Epithelial cell of proximal tubule (primary cell): Measurements from ENCODE around the gene LRAT. TPM values are rescaled to one million over a fixed set of nuclear protein-coding genes. Genes with fewer than 3 reads are reported as not detected.

Experiments
- DNase-seq: peaks from one replicate; pipeline ENCODE4 v3.0.0-alpha.2; 2011; ENCODE audit warnings: low read depth
- H3K4me3 ChIP-seq: 2 replicates; pipeline ENCODE4 v1.5.1; 2011; ENCODE audit warnings: low read depth, mild to moderate bottlenecking, low read length
- total RNA-seq: library from RNA; depleted of rRNA; stranded (reverse); fragments of >200 nt; gene quantifications from 2 replicates; pipeline ENCODE4 v1.2.3, GENCODE V29; 2015
- TF ChIP-seq, protein P1 (sequence below): conservative IDR thresholded peaks from 2 replicates; pipeline ENCODE4 v1.5.1; 2012; ENCODE audit warnings: low read depth, mild to moderate bottlenecking, low read length

LRAT gene
- total RNA-seq, 1 donor from 2014 or later = 2.2 TPM

- DNase-seq = no peak
- H3K4me3 ChIP-seq = no peak overlapping the region
- TF ChIP-seq, protein P1, sequence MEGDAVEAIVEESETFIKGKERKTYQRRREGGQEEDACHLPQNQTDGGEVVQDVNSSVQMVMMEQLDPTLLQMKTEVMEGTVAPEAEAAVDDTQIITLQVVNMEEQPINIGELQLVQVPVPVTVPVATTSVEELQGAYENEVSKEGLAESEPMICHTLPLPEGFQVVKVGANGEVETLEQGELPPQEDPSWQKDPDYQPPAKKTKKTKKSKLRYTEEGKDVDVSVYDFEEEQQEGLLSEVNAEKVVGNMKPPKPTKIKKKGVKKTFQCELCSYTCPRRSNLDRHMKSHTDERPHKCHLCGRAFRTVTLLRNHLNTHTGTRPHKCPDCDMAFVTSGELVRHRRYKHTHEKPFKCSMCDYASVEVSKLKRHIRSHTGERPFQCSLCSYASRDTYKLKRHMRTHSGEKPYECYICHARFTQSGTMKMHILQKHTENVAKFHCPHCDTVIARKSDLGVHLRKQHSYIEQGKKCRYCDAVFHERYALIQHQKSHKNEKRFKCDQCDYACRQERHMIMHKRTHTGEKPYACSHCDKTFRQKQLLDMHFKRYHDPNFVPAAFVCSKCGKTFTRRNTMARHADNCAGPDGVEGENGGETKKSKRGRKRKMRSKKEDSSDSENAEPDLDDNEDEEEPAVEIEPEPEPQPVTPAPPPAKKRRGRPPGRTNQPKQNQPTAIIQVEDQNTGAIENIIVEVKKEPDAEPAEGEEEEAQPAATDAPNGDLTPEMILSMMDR = no peak
These were observed 5.4 kb upstream of the LRAT start for GRCh38 chr4:154738426-154738825.

GRCh38 chr4:154739111-154739510, 4.7 kb upstream of the LRAT start:
- DNase-seq = no peak
- TF ChIP-seq, protein P1 = no peak

DNA sequence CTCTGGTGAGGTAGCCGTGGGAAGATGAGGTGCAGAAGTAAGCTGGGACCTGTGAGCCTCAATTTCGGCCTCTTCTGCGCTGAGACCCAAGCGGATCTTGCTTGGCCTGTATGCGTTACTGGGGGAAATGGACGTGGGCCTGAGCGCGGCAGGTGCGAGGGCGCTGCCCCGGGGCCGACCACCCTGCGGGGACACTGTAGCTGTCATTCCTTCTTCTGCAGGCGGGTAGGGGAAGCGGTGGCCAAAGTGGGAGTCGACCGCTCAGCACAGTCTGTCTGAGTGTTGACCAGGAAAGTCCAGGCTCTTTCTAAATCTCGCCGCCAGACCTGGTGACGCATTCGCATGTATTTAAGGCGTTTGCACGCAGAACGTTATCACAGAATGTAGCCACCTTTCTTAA, 3.3 kb upstream of the LRAT start:
- DNase-seq = no peak
- TF ChIP-seq, protein P1 = no peak
- H3K4me3 ChIP-seq = no peak overlapping the region

More at GRCh38 chr4:154739111-154739510, 4.7 kb upstream of the LRAT start:
- H3K4me3 ChIP-seq = no peak overlapping the region

DNA sequence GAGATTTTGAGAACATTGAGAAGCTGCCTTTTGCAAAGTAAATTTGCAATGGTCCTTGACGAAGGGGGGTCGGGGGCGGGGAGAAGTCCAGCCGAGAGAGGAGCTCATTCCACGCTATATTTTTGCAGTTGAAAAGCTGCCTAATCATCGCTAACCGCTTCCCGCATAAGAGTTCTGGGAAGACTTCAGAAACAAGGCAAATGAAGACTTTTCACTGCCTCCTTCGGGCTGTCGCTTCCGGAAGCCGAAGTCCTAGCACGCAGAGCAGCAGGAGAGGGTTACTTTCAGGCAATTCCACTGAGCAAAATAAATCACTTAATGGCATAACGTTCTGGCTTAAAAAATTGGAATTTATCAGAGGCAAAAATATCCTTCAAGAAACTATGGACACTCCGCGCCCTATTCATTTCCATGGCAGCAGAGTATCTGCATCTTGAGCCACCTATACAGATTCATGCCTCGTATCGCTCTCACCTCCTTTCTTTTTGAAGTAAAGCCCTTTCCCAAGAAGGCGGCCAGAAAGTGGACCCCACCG, 2.6 kb upstream of the LRAT start:
- TF ChIP-seq, protein P1 = no peak
- H3K4me3 ChIP-seq = no peak overlapping the region
- no peak for DNase-seq

- TF ChIP-seq, protein P1 = no peak
- H3K4me3 ChIP-seq = peak overlapping the region; percentile 39
- DNase-seq = no peak
These were observed 1.6 kb upstream of the LRAT start for GRCh38 chr4:154741922-154742850.

GRCh38 chr4:154744341-154744926, 634 bp downstream of the LRAT start:
- H3K4me3 ChIP-seq = peak overlapping the region; percentile 72
- TF ChIP-seq, protein P1 = no peak
- DNase-seq = no peak
